Stromal cell of bone marrow (primary cell): ENCODE data around the gene SYNE1.
"Not testable (repeated sequence)": the region's sequence is repeated elsewhere in the genome, so short reads cannot be mapped to it uniquely, and the experiment has no call there.

Experiments used
- DNase-seq: peaks from one replicate; pipeline ENCODE4 v3.0.0-alpha.2; 2012; ENCODE audit warnings: low read depth

SYNE1 gene

DNA sequence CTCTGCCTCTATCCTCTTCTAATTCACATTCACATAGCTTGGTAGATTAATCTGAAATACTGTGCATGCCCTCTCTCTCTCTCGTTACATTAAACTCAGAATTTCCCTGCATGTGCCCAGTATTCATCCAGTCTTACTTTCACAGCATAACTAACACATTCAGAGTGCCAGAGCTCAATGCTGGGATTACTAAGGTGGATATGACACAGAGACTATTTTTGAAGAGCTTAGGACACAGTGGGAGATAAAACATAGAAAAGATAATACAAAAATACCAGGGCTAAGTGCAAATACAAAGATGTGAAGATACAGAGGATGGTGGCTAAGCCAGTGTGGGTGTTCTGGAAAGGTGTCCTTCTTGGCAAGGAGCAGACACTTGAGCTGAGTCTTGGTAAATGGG lies 6.3 kb downstream of the SYNE1 start:
- no peak for DNase-seq

DNA sequence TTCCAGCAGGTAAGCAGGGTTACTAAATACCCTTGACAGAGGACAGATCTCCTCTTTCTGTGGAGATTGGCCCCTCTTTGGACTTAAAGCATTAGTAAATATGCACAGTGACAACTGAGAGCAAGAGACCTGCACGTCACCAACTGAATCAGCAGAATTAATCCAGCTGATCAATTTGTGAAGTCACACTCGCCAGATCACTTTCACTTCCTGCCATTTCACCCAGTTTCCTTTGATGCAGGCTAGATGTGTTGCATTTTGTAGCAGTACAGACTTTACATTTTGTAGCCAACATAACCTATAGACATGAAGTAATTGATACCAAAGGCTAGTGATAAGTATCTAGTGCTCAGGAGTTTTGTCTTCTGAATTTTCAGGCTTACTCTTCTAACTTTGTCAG lies 11.9 kb downstream of the SYNE1 start:
- DNase-seq, result no peak

DNA sequence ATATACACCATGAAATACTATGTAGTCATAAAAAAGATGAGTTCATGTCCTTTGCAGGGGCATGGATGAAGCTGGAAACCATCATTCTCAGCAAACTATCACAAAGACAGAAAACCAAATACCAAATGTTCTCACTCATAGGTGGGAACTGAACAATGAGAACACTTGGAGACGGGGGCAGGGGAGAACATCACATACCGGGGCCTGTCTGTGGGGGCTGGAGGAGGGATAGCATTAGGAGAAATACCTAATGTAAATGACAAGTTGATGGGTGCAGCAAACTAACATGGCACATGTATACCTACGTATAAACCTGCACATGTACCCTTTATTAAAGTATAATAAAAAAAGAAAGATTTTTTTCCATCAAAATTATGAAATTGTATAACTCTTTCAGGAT lies 22.4 kb downstream of the SYNE1 start:
- not testable (repeated sequence) for DNase-seq

DNA sequence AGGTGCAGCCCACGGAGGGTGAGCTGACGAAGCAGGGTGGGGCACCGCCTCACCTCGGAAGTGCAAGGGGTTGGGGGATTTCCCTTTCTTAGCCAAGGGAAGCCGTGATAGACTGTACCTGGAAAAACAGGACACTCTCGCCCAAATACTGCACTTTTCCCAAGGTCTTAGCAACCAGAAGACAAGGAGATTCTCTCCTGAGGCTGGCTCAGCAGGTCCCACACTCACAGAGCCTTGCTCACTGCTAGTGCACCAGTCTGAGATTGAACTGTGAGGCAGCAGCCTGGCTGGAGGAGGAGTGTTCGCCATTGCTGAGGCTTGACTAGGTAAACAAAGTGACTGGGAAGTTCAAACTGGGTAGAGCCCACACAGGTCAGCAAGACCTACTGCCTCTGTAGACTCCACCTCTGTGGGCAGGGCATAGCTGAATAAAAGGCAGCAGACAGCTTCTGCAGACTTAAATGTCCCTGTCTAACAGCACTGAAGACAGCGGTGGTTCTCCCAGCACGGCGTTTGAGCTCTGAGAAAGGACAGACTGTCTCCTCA lies 28.0 kb downstream of the SYNE1 start:
- DNase-seq, result no peak

DNA sequence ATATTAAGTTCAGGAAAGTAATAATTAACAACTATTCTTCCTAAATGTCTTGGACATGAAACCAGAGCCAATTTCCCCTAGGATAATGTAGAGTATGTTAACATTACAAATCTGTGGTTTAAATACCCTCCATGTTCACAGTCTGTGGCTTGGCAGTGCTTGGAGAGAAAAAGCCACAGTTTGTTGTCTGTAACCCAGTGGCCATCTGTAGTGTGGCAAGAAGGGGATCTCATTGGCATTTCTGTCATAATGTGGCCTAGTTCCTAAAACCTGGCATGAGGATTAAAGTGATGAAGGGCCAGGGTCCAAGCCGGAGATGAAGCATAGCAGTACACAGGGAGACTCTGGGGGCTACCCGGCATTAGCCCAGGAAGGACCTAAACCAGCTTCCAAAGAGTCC lies 31.2 kb downstream of the SYNE1 start:
- DNase-seq, result no peak

DNA sequence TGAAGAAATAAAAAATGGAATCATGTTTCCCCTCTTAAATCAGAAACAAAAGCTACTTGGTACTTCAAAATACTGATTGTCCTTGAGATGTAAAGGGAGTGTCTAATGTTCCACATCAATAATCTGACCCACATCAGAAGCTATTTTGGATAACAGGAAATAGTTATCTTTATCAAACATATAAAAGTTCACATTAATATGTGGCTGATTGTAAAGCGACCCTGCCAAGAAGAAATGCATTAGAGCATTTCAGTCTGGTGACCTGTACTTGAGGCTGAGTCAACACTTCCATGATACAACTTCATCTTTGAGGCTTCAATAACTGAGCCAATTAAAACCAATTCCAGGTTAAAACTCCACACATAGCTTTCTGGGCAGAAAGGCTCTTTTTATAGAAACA lies 31.8 kb downstream of the SYNE1 start:
- peak; percentile 50 for DNase-seq

DNA sequence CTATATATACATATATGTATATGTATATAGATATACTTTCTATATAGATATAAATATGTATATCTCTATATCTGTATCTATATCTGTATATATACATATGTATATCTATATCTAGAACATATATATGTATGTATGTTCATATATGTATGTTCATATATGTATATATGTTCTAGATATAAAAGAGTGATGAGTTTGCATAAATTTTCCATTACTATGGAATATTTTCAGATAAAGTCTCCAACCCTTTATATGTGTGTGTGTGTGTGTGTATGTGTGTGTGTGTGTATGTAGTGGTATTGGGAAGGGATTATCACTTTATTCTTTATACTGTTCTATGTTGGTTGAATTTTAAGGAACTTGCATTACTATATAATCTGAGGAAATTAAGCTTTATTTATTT lies 33.3 kb downstream of the SYNE1 start:
- DNase-seq, result no peak

DNA sequence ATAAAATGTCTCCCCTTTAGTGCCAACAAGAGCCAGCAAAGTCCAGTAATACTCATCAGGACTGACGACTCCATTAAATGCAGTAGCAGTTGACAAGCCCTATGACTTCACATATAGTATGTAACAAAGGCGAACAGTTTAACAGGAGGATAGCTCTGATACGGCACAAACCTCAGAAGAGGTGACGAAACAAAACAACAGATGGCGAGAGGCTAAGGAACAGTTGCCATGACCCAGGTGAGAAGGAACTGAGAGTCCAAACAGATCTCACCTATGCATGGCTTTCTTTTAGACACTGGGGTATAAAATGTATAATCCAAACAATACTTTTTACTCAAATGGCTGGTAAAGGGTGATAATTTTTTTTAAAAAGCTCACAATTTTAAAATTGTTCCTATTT lies 37.1 kb downstream of the SYNE1 start:
- no peak for DNase-seq

DNA sequence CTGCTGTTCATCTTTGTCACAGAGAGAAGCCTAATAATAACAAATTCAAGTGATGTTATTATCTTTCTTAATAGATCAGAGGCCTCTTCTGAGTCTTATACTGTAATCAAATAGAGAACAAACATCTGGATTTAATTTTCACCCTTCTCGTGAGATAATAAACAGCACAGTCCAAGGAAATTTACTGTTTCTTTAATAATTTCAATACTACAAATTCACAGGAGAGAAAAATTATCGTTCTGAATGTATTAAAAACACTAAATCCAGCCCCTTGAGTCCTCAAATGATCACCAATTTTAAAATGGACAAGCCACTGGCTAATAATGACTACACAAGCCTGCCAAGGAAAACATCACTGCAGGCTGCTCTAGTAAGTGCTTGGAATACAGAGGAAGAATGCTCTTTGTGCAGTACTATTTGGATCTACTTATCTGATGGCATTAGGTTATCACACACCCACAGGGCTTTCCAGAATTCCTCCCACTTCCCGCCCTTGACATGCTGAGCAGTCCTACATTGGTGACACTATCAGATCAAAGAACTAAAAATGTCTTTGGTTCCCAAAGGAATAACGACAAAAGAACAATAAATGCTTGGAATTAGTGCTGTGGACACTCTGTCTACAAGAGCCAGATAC lies 38.1 kb downstream of the SYNE1 start:
- no peak for DNase-seq

DNA sequence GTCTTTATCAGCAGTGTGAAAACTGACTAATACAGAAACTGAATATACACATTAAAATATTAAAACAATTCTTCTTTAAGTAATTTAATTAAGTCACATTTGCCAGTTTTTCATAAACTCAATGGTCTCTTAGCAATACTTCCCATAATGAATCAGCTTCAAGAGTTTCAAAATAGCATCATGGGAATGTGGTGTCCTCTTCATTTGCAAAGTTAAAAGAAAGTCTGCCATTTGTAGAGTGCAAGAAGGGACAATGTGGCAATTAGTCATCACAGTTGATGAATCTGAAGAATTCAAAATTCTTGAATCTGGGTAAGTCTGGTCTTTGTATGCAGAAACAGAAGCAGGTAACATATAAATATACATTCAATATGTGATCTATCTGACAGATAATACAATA lies 38.7 kb downstream of the SYNE1 start:
- DNase-seq, result peak; percentile 17

DNA sequence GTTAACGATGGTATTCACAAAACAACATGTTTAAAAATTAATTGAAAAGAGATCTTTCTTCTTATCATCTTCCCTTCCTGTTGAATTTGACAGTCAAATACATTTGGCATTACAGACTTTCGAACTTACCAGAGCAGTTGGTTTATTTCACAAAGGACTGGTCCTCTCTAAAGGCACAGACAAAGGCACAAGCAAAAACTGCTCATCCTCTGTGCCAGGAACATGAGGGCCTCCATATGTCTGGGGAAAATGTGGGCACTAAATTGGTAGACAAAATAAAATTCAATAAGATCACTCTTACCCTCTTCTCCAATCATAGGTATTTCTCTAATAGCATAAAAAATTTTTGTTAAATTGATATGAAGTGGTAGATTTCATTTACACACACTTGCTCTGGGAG lies 40.4 kb downstream of the SYNE1 start:
- DNase-seq, result no peak

DNA sequence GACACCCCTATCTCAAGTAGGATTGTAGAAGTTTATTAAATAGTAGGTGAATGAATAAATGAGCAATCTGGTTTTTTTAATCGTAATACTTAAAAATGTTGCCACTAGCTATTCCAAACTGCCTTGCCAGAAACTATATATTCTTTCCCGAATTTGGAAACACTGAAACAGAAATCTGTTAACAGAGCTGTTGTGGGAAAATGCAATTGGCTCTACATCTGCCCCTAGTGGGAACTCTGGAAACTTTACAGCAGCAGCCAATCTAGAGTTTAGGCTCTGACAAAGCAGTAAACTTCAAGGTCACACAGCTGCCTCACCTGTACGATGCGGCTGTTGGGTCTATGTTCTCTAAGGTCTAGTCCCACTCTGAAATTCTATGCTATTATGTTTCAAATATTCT lies 41.7 kb downstream of the SYNE1 start:
- no peak for DNase-seq

DNA sequence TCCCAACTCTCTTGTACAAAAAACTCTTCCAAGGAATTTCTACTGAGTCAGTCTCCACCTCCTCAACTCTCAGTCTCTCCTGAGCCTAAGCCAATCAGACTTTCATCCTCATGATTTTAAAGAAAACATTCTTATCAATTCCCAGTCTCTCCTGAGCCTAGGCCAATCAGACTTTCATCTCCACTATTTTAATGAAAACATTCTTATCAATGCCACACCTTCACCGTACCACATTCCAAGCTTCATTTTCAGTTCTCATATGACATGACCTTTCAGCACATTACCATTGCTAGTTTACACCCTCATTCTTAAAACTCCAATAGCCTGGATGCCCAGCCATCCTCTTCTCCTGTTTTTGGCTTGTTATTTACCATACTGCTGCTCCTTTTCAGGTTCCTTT lies 42.5 kb downstream of the SYNE1 start:
- DNase-seq, result no peak

DNA sequence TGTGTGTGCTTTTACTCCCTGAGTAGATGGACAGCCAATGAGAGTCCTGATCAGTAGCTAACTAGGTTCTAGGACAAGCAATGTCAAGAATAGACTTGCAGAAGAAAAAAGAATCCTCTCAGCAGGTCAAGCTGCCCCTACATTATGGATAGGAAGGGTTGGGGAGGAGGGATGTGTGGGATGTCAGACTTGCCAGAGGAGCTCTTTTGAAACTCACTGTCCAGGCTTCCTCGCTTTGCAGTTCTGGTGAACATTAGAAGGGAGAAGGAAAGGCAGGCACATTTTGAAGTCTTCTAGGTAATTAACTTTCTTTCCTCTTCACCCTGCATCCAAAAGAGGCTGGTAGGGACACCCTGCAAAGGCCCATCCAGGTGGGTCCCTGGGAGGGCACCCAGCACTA lies 48.7 kb downstream of the SYNE1 start:
- no peak for DNase-seq

DNA sequence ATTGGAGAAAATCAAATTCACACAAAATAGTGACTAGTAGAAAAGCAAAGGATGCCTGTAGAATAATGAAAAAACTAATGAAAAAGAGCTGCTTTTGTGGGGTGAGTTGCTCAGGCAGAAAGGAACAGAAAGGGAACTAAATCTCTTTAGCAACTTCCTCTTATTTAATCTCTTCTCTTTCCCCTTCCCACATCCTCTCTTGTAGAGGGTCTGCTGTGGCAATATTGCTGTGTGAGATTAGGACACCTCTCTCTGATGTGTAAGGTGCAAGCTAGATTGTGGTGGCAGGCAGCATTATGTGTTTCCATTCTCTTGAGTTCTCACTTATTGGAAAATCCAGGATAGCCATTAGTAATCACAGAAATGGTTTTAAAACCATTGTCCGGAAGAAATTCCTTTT lies 49.7 kb downstream of the SYNE1 start:
- DNase-seq, result no peak

DNA sequence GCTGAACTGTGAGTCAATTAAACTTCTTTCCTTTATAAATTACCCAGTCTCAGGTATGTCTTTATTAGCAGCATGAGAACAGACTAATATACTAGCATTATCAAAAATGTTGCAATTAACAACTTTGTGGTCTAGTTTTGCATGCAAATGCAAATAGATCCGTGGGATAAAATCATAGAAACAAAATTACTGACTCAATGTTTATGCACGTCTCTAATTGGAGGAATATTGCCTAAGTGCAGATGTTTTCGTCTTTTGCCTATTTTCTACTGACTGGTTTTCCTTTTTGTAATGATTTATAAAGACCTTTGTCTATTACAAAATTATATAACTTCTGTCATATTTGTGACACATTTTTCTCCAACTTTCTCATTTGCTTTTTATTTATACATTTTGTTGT lies 51.9 kb downstream of the SYNE1 start:
- DNase-seq, result no peak

DNA sequence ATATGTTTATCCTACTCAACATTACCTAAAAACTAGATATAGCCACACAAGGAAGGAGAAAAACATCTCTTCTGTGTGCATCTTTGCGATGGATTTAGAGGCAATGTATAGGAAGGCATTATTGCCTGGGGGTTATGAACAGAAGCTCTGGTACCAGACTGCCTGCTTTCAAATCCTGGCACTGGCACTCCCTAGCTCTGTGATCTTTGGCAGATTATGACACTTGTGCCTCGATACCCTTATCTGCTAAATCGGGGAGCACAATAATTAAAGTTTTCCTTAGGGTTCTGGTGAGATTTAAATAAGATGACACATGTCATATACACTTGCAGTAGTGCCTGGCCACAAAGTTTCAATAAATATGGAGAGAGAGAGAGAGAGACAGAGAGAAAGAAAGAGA lies 53.3 kb downstream of the SYNE1 start:
- no peak for DNase-seq

DNA sequence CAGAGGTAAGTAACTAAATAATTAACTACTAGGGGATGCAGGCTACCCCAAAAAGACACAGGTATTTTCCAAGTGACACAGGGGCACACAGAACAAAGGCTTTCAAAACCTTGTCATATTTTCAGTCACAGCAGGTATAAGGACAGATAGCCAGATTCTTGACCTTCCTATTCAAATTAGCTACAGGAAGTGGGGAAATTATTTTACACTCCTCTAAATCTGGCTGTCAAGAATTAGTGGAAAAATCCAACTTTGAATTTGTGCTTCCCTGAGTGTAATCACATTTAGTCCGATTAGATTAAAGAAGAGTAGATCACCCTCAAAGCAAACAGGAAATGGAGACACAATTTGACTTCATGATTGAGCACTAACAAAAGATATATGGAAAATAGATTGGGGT lies 60.6 kb downstream of the SYNE1 start:
- DNase-seq, result no peak

DNA sequence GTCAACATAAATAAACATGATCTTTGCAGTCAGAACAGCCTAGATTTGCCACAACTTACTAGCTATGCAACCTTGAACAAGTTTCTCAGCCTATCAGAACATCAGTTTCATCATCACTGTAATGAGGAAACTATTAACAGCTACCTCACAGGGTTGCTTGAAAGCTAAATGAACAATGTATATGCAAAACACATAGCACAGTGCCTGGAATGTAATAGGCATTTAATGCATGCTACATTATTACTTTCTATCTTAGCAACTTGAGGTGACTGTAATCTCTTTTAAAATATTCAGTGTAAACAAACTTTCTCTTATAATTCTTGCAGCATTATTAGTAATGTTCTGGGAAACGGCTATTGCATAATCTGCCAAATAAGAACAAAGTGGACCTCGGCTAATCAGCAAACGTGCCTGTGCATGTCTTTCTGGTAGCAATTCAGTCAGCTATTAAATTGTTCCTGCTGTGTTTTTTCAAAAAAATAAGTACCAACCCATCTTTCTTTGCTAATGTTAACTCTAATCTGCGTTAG lies 61.5 kb downstream of the SYNE1 start:
- peak; percentile 17 for DNase-seq

DNA sequence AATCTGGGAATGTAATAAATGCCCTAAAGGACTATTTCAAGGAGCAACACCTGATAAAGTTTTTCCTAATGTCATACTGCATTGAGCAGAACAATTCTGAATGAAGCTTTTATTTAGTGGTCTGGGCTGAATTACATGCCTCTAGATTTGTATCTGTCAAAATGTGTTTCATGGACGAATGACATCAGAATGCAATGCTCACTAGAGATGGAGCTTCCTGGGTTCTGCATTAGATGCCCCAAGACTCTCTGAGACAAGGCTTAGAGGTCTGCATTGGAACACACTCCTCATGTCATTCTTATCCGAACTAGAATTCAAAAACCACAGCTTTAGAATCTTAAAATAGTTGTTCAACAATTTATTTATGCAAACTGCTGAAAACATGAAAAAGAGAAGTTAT lies 62.0 kb downstream of the SYNE1 start:
- no peak for DNase-seq

DNA sequence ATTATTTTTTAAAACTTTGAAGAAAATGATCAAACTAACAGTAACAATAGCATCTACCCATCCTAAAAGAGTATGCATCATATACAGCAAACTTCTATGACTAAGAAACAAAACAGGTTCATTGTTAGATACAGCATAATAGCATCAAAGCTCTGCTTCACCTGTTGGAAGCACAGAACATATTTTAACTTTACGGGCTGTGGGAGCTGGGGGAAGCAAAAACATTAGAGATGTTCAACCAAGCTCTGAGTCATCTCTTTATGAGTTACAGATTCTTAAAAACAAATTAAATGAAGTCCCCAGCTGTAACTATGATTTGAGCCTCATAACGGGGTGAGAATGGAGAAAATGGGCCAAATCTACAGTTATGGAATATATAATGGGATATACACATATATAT lies 63.4 kb downstream of the SYNE1 start:
- DNase-seq, result no peak

DNA sequence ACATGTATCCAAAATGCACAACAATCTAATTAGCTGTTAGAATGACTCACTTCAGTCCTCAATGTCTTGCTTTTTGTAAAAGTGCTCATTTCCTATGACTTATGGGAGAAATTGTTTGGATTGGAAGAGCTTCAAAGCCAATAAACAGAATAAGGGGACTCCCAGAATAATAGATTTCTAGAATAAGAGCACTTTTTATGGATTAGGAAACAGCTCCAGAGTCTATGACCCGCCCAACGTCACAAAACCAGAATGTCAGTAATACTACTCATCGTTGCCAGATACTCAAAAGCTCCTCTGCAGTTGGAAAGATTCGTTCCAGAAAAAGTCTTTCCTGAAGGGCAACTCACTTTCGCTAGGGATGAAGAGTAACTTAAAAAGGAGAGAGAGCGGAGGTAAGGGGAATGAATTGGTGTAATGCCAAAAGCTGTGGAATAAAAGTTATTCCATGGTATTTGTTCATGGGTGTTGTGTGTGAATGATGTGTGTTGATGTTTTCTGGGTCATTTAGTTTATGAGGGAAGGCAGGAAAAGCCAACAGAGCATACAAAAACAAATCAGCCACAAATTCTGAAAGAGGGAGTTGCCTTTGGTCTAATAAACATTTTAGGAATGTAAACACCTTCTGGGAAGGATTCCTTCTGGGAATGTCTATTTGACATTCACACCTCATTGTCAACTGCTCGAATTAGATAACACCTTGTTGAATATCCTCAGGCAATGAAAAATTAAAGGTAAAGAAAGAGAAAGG lies 64.6 kb downstream of the SYNE1 start:
- peak; percentile 55 for DNase-seq

DNA sequence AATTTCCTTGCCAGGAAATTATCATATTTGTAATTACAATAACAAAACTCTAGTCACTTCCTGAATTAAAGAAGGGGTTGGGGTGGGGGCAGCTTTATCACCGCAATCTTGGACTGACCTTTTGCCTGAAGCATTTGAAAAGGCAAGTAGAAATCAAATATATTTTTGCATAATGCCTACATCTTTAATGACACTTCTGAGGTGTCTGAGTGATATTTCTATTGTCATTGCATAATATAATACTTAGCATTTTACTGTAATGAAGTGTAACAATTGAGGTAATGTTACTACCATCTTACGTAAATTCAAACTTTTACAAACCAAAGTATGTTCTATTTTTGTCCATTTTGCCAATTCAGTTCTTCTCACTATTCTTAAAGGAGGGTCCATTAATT lies 65.2 kb downstream of the SYNE1 start:
- DNase-seq, result no peak

DNA sequence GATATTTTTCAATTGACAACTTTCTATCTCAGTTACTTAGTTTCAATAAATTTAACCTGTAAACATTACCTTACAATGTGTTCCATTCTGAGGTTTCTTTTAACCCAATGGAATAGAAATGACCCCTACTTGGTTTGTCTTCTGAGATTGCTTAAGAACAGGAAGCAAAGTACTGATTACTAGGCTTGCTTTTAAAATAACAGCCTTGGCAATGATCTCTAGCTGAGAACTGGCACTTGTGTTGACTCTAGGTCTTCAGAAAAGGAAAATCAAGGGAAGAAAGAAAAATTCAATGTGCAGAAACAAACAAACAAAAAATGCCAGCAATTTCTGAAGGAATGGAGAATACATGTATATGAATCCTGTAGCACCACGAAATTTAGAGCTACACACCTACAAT lies 66.1 kb downstream of the SYNE1 start:
- DNase-seq, result no peak
